Skeletal muscle tissue (tissue), 4 donors: Measurements from ENCODE around the gene TSFM. TPM values are rescaled to one million over a fixed set of nuclear protein-coding genes. Genes with fewer than 3 reads are reported as not detected.

Source experiments
- H3K27ac ChIP-seq: one replicate; pipeline ENCODE4 v1.7.0; 2013; ENCODE audit warnings: mild to moderate bottlenecking, low read depth, low read length, inconsistent platforms
- H3K27me3 ChIP-seq, 3 donors: one replicate each; pipeline ENCODE4 v1.7.0; 2013; ENCODE audit warnings: low read length in 3 of 3; ENCODE audit not compliant: control insufficient read depth in 3 of 3, insufficient read depth in 3 of 3
- H3K36me3 ChIP-seq, 3 donors: one replicate each; pipeline ENCODE4 v1.7.0; 2013; ENCODE audit warnings: low read length in 3 of 3; ENCODE audit not compliant: control insufficient read depth in 3 of 3, insufficient read depth in 3 of 3
- H3K4me1 ChIP-seq, 3 donors: one replicate each; pipeline ENCODE4 v1.7.0; 2013; ENCODE audit warnings: low read length in 3 of 3, mild to moderate bottlenecking in 3 of 3; ENCODE audit not compliant: control insufficient read depth in 3 of 3, insufficient read depth in 3 of 3
- H3K4me3 ChIP-seq, 3 donors: one replicate each; pipeline ENCODE4 v1.7.0; 2013; ENCODE audit warnings: low read length in 3 of 3
- H3K9ac ChIP-seq, 3 donors: one replicate each; pipeline ENCODE4 v1.7.0; 2013; ENCODE audit warnings: low read length in 3 of 3, mild to moderate bottlenecking in 3 of 3, moderate library complexity in 2 of 3, low read depth in 1 of 3
- H3K9me3 ChIP-seq, 3 donors: one replicate each; pipeline ENCODE4 v1.7.0; 2013; ENCODE audit warnings: low read length in 3 of 3; ENCODE audit not compliant: control insufficient read depth in 3 of 3
- total RNA-seq: library from RNA; depleted of rRNA; stranded (reverse); fragments of >200 nt; gene quantifications from one replicate; pipeline ENCODE4 v1.2.3, GENCODE V29; 2014
- donor health status: Osteomylitis.

Gene TSFM
- total RNA-seq, 1 donor from 2014 or later: 17.2 TPM

- Histone ChIP-seq H3K4me1 (peaks cover 18 to 30% (median 25%) of the 10 kb centered on the region in 3 donors), H3K36me3 (peaks cover 16 to 22% (median 16%) of the 10 kb centered on the region in 3 donors), H3K27me3 (peaks cover 46 to 50% (median 48%) of the 10 kb centered on the region in 3 donors), H3K9ac (no peak overlapping the region), H3K9me3 (no peaks in the 10 kb centered on the region), H3K27ac (no peak overlapping the region), H3K4me3 (no peak overlapping the region)
These were observed 20.1 kb upstream of the TSFM start for GRCh38 chr12:57762463-57762862.

GRCh38 chr12:57763881-57764661, 18.5 kb upstream of the TSFM start:
- Histone ChIP-seq H3K36me3 (peaks cover 8 to 16% (median 12%) of the 10 kb centered on the region in 3 donors), H3K9me3 (no peaks in the 10 kb centered on the region), H3K9ac (no peak overlapping the region), H3K27me3 (peaks cover 49 to 51% (median 50%) of the 10 kb centered on the region in 3 donors), H3K27ac (no peak overlapping the region), H3K4me1 (peaks cover 18 to 30% (median 25%) of the 10 kb centered on the region in 3 donors), H3K4me3 (peak overlapping the region in 1 of 3 donors; percentile 65)

DNA sequence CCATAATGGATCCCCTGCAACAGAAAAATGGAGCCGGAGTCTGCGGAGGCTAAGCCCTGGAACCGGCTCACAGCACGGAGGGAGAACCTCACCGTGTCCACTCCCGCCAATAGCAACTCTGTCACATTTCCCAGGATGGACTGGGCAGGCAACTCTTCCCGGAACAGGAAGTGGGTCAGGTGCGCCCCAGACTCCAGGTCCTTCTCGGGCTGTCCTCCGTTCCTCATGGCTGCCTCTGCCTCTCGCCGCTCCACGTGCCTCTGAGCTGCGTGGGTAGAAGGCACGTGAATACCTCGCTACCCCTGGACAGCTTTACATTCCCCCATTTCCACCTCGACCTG, 18.0 kb upstream of the TSFM start:
- Histone ChIP-seq H3K36me3 (peaks cover 12 to 17% (median 16%) of the 10 kb centered on the region in 3 donors), H3K4me1 (peaks cover 18 to 30% (median 25%) of the 10 kb centered on the region in 3 donors), H3K27me3 (peaks cover 49 to 51% (median 50%) of the 10 kb centered on the region in 3 donors), H3K9ac (peak overlapping the region in 1 of 3 donors; percentile 40), H3K27ac (no peak overlapping the region), H3K4me3 (peak overlapping the region; percentile 43 to 65 (median 51)), H3K9me3 (no peaks in the 10 kb centered on the region)

- Histone ChIP-seq H3K36me3 (peaks cover 15 to 22% (median 16%) of the 10 kb centered on the region in 3 donors), H3K9ac (peak overlapping the region in 1 of 3 donors; percentile 40), H3K27ac (no peak overlapping the region), H3K27me3 (peaks cover 49 to 51% (median 50%) of the 10 kb centered on the region in 3 donors), H3K4me1 (peaks cover 18 to 30% (median 25%) of the 10 kb centered on the region in 3 donors), H3K9me3 (no peaks in the 10 kb centered on the region), H3K4me3 (peak overlapping the region; percentile 43 to 65 (median 51))
These were observed 17.4 kb upstream of the TSFM start for GRCh38 chr12:57765003-57765697.

DNA sequence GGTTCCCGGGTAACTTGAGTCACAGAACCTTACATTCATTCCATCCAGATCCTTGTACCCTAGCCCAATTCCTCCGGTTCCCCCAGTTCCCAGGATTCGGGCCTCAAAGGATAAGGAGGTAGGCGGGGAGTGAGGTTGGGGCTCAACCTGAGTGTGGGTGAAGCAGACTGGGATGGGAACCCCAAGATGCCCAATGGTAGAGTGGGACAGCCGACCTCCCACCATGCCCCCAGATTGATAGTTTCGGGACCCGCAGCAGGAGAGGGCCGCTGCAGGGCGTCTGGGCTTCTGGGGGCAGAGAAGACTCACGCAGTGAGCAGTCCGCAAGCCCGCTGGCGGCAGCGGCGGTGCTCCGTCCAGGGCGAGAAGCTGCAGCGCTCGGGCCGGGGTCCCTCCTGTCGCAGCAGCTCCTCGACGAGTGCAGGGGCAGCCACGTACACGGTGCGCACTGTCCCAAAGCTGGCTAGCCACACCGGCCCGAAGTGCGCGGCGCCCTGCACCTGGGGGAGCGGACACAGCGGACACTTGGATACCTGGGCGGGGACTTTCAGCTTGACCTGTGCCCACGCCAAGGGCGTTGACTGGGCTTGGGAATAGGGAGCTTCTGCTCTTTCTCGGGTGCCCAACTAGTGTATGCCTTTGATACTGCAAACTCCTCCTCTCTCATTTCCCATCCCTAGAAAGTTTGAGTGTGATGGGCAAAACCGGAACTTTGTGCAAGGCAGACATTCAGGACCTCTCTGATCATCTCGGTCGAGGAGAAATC, 16.7 kb upstream of the TSFM start:
- Histone ChIP-seq H3K9me3 (no peaks in the 10 kb centered on the region), H3K36me3 (peaks cover 19 to 28% (median 21%) of the 10 kb centered on the region in 3 donors), H3K4me3 (peak overlapping the region; percentile 35 to 65 (median 59)), H3K27me3 (peaks cover 49 to 51% (median 50%) of the 10 kb centered on the region in 3 donors), H3K9ac (peak overlapping the region in 2 of 3 donors; percentile 23 to 40), H3K4me1 (peaks cover 19 to 36% (median 26%) of the 10 kb centered on the region in 3 donors), H3K27ac (no peak overlapping the region)

GRCh38 chr12:57766464-57767304, 15.9 kb upstream of the TSFM start, which contains the start of gene CYP27B1:
Gene CYP27B1 (minus strand): TSS chr12:57767078. CDS start chr12:57767041, 37 bp downstream.
- H3K4me3 ChIP-seq: peak within 1 kb of the TSS; percentile 35 to 65 (median 59)
- H3K27ac ChIP-seq: no peak within 1 kb of the TSS
- peaks cover 20 to 30% (median 21%) of the 10 kb centered on the region in 3 donors for H3K36me3 ChIP-seq
- no peaks in the 10 kb centered on the region for H3K9me3 ChIP-seq
- H3K27me3 ChIP-seq: peaks cover 49 to 51% (median 50%) of the 10 kb centered on the region in 3 donors
- H3K9ac ChIP-seq: peak within 1 kb of the TSS; percentile 23 to 43 (median 40)
- peaks cover 27 to 44% (median 33%) of the 10 kb centered on the region in 3 donors for H3K4me1 ChIP-seq

- peaks cover 29 to 46% (median 37%) of the 10 kb centered on the region in 3 donors for H3K4me1 ChIP-seq
- H3K9me3 ChIP-seq: no peaks in the 10 kb centered on the region
- H3K27me3 ChIP-seq: peaks cover 49 to 51% (median 50%) of the 10 kb centered on the region in 3 donors
- no peak overlapping the region for H3K4me3 ChIP-seq
- H3K36me3 ChIP-seq: peaks cover 20 to 30% (median 21%) of the 10 kb centered on the region in 3 donors
- no peak overlapping the region for H3K9ac ChIP-seq
- no peak overlapping the region for H3K27ac ChIP-seq
These were observed 15.3 kb upstream of the TSFM start for GRCh38 chr12:57767305-57767698.

DNA sequence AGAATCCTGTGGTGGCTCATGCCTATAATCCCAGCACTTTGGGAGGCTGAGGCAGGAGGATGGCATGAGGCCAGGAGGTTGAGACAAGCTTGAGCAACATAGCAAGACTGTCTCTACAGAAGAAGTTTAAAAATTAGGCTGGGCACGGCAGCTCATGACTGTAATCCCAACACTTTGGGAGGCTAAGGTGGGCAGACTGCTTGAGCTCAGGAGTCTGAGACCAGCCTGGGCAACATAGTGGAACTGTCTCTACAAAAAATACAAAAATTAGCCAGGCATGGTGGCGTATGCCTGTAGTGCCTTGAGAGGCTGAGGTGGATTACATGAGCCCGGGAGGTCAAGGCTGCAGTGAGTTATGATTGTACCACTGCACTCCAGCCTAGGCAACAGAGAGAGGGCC, 14.7 kb upstream of the TSFM start:
- H3K27ac ChIP-seq: no peak overlapping the region

DNA sequence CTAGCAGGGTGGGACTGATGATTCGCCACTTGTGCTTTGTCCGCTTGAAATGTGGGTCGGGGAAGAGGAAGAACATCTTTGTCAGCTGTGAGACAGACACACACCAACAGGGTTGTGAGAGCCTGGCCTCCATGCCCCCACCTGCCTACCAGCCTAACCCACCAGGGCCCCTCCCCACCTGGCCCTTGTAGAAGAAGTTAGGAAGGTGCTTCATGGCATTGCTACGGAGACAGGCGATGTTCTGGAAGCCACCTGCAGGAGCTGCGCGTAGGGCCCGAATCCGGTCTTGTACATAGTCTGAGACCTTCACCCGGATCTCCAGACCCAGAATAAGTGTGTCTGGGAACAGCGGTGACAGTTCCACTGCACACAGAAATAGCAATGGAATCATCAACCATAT, 13.0 kb upstream of the TSFM start:
- peaks cover 35 to 54% (median 46%) of the 10 kb centered on the region in 3 donors for H3K4me1 ChIP-seq
- H3K9me3 ChIP-seq: no peaks in the 10 kb centered on the region
- peaks cover 29 to 32% (median 29%) of the 10 kb centered on the region in 3 donors for H3K27me3 ChIP-seq
- no peak overlapping the region for H3K27ac ChIP-seq
- peaks cover 22 to 33% (median 24%) of the 10 kb centered on the region in 3 donors for H3K36me3 ChIP-seq
- H3K4me3 ChIP-seq: no peak overlapping the region
- no peak overlapping the region for H3K9ac ChIP-seq

More for the DNA sequence above, 14.7 kb upstream of the TSFM start:
- H3K4me1 ChIP-seq: peaks cover 31 to 51% (median 41%) of the 10 kb centered on the region in 3 donors
- H3K9ac ChIP-seq: no peak overlapping the region
- H3K36me3 ChIP-seq: peaks cover 20 to 30% (median 21%) of the 10 kb centered on the region in 3 donors
- peaks cover 44 to 49% (median 46%) of the 10 kb centered on the region in 3 donors for H3K27me3 ChIP-seq
- no peak overlapping the region for H3K4me3 ChIP-seq
- no peaks in the 10 kb centered on the region for H3K9me3 ChIP-seq
